NCI-H345 treated with DMSO at 0.1 percent for 48 hours (cell line): ENCODE measurements around the gene RABGAP1L.

Source experiments
- DNase-seq: peaks from one replicate; lab custom pipeline; 2025; ENCODE audit not compliant: unreplicated experiment; lab: John Stamatoyannopoulos, UW

Gene RABGAP1L

GRCh38 chr1:174911606-174912005 is 752.3 kb downstream of the RABGAP1L start:
- no peak for DNase-seq

- no peak for DNase-seq
Observed at GRCh38 chr1:174912264-174912663, 752.9 kb downstream of the RABGAP1L start.

GRCh38 chr1:174913225-174913903 is 754.0 kb downstream of the RABGAP1L start:
- DNase-seq: no peak

- DNase-seq: no peak
Observed at GRCh38 chr1:174914991-174915390, 755.7 kb downstream of the RABGAP1L start.

GRCh38 chr1:174916846-174917245 is 757.5 kb downstream of the RABGAP1L start:
- no peak for DNase-seq

- DNase-seq: no peak
Observed at GRCh38 chr1:174920093-174920492, 760.8 kb downstream of the RABGAP1L start.

- DNase-seq: no peak
Observed at GRCh38 chr1:174922121-174922520, 762.8 kb downstream of the RABGAP1L start.

GRCh38 chr1:174923820-174924219 is 764.5 kb downstream of the RABGAP1L start:
- DNase-seq: no peak

GRCh38 chr1:174928541-174928940 is 769.2 kb downstream of the RABGAP1L start:
- DNase-seq: no peak

GRCh38 chr1:174931214-174931613 is 771.9 kb downstream of the RABGAP1L start:
- DNase-seq: no peak

GRCh38 chr1:174932587-174932986 is 773.3 kb downstream of the RABGAP1L start:
- DNase-seq: no peak

GRCh38 chr1:174935961-174936727 is 776.8 kb downstream of the RABGAP1L start:
- no peak for DNase-seq

- no peak for DNase-seq
Observed at GRCh38 chr1:174938281-174939007, 779.1 kb downstream of the RABGAP1L start.

GRCh38 chr1:174939775-174940545 is 780.6 kb downstream of the RABGAP1L start:
- no peak for DNase-seq

GRCh38 chr1:174940646-174941175 is 781.4 kb downstream of the RABGAP1L start:
- no peak for DNase-seq

- no peak for DNase-seq
Observed at GRCh38 chr1:174942547-174943255, 783.4 kb downstream of the RABGAP1L start.

- no peak for DNase-seq
Observed at GRCh38 chr1:174946031-174946430, 786.7 kb downstream of the RABGAP1L start.

GRCh38 chr1:174949061-174949460 is 789.7 kb downstream of the RABGAP1L start:
- DNase-seq: no peak

GRCh38 chr1:174949645-174950044 is 790.3 kb downstream of the RABGAP1L start:
- DNase-seq: no peak
